Stomach smooth muscle (tissue), 2 donors: ENCODE measurements around the gene CTNNA3.

Experiments used
- H3K27ac ChIP-seq: one replicate; pipeline ENCODE4 v1.7.0; 2013; ENCODE audit warnings: mild to moderate bottlenecking, low read length, inconsistent platforms
- H3K27me3 ChIP-seq, 2 donors: one replicate each; pipeline ENCODE4 v1.7.0; 2013; ENCODE audit warnings: low read length in 2 of 2; ENCODE audit not compliant: insufficient read depth in 2 of 2, control insufficient read depth in 1 of 2
- H3K36me3 ChIP-seq, 2 donors: one replicate each; pipeline ENCODE4 v1.7.0; 2013; ENCODE audit warnings: low read length in 2 of 2; ENCODE audit not compliant: control insufficient read depth in 2 of 2, insufficient read depth in 2 of 2
- H3K4me1 ChIP-seq: one replicate; pipeline ENCODE4 v1.7.0; 2013; ENCODE audit warnings: low read length; ENCODE audit not compliant: control insufficient read depth, insufficient read depth
- H3K4me3 ChIP-seq, 2 donors: one replicate each; pipeline ENCODE4 v1.7.0; 2013; ENCODE audit warnings: low read length in 2 of 2
- H3K9ac ChIP-seq, 2 donors: one replicate each; pipeline ENCODE4 v1.7.0; 2013; ENCODE audit warnings: low read length in 2 of 2, mild to moderate bottlenecking in 1 of 2
- H3K9me3 ChIP-seq, 2 donors: one replicate each; pipeline ENCODE4 v1.7.0; 2013; ENCODE audit warnings: low read length in 2 of 2; ENCODE audit not compliant: control insufficient read depth in 2 of 2
- donor health status: healthy.
- donor health status: Pancreatic carcinoma.

CTNNA3 gene

DNA sequence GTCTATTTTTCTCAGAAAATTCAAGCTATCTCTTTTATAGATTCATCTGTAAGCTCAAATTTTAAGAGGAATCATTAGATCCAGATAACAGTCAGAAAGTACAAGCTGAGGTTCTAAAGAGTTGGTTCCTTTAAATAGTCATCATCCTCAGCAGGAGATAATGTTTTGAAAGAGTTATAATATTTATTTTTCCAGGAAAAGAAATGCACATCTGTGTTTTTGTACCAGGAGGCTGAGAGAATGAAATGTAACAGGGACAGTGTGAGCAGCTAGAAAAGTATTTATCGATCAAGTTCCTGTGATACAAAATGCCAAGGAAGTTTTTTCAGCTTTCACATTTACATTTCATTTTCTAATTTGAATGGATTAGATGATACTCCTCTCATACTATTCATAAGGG is 890.4 kb downstream of the CTNNA3 start:
- Histone ChIP-seq H3K9me3 (no peaks in the 10 kb centered on the region), H3K9ac (no peak overlapping the region), H3K36me3 (no peaks in the 10 kb centered on the region), H3K27ac (no peak overlapping the region), H3K4me1 (no peaks in the 10 kb centered on the region), H3K4me3 (no peak overlapping the region), H3K27me3 (no peaks in the 10 kb centered on the region)

- no peaks in the 10 kb centered on the region for H3K4me1 ChIP-seq
- no peaks in the 10 kb centered on the region for H3K36me3 ChIP-seq
- H3K9ac ChIP-seq: no peak overlapping the region
- no peak overlapping the region for H3K27ac ChIP-seq
- H3K9me3 ChIP-seq: no peaks in the 10 kb centered on the region
- H3K27me3 ChIP-seq: no peaks in the 10 kb centered on the region
- no peak overlapping the region for H3K4me3 ChIP-seq
These were observed 891.0 kb downstream of the CTNNA3 start for GRCh38 chr10:66804962-66805361.

- Histone ChIP-seq H3K9me3 (no peaks in the 10 kb centered on the region), H3K36me3 (no peaks in the 10 kb centered on the region), H3K27me3 (no peaks in the 10 kb centered on the region), H3K27ac (no peak overlapping the region), H3K4me3 (no peak overlapping the region), H3K4me1 (no peaks in the 10 kb centered on the region), H3K9ac (no peak overlapping the region)
These were observed 892.8 kb downstream of the CTNNA3 start for GRCh38 chr10:66803174-66803573.

DNA sequence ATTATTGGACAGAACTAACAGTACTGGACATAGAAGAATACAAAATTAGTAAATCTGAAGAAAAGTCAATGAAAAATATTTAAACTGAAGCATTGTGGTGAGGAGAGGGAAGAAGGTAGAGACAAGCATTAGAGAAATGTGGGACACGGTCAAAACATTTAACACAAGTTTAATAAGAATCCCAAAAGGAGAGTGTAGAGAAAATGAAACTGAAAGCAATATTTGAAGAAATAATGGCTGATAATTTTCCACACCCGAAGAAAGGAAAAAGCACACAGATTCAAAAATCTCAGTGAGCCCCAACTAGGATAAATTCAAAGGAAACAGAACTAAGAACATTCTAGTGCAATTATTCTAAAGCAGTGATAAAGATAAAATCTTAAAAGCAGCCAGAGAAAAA is 896.5 kb downstream of the CTNNA3 start:
- no peak overlapping the region for H3K27ac ChIP-seq
- H3K4me3 ChIP-seq: peak overlapping the region; percentile 21 to 44
- no peaks in the 10 kb centered on the region for H3K27me3 ChIP-seq
- H3K9ac ChIP-seq: peak overlapping the region in 1 of 2 donors; percentile 33
- no peaks in the 10 kb centered on the region for H3K9me3 ChIP-seq
- H3K4me1 ChIP-seq: no peaks in the 10 kb centered on the region
- H3K36me3 ChIP-seq: no peaks in the 10 kb centered on the region

DNA sequence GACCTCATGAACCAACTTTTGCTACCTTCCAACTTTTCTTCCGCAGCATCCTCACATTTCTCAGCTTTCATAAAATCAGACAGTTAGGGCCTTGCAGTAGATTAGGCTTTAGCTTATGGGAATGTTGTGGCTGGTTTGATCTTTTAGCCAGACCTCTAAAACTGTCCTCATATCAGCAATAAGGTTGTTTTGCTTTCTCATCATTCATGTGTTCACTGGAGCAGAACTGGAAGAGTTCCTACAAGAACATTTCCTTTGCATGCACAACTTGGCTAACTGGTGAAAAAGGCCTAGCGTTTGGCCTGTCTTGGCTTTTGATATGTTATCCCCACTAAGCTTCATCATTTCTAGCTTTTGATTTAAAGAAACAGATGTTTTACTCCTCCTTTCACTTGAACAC is 900.1 kb downstream of the CTNNA3 start:
- H3K4me1 ChIP-seq: no peaks in the 10 kb centered on the region
- no peak overlapping the region for H3K4me3 ChIP-seq
- H3K27ac ChIP-seq: no peak overlapping the region

GRCh38 chr10:66792441-66792840 is 903.6 kb downstream of the CTNNA3 start:
- Histone ChIP-seq H3K27me3 (no peaks in the 10 kb centered on the region), H3K9me3 (no peaks in the 10 kb centered on the region), H3K27ac (no peak overlapping the region), H3K9ac (no peak overlapping the region), H3K4me3 (no peak overlapping the region), H3K4me1 (no peaks in the 10 kb centered on the region), H3K36me3 (no peaks in the 10 kb centered on the region)

More for the DNA sequence above, 900.1 kb downstream of the CTNNA3 start:
- Histone ChIP-seq H3K36me3 (no peaks in the 10 kb centered on the region), H3K9ac (no peak overlapping the region), H3K27me3 (no peaks in the 10 kb centered on the region), H3K9me3 (no peaks in the 10 kb centered on the region)

- H3K27ac ChIP-seq: no peak overlapping the region
- H3K4me3 ChIP-seq: no peak overlapping the region
- no peak overlapping the region for H3K9ac ChIP-seq
- H3K9me3 ChIP-seq: no peaks in the 10 kb centered on the region
- no peaks in the 10 kb centered on the region for H3K27me3 ChIP-seq
- H3K36me3 ChIP-seq: no peaks in the 10 kb centered on the region
- H3K4me1 ChIP-seq: no peaks in the 10 kb centered on the region
These were observed 907.6 kb downstream of the CTNNA3 start for GRCh38 chr10:66788178-66788987.

- H3K27me3 ChIP-seq: no peaks in the 10 kb centered on the region
These were observed 909.3 kb downstream of the CTNNA3 start for GRCh38 chr10:66786709-66787108.

GRCh38 chr10:66784770-66785169 is 911.2 kb downstream of the CTNNA3 start:
- no peak overlapping the region for H3K27ac ChIP-seq
- no peak overlapping the region for H3K4me3 ChIP-seq
- no peak overlapping the region for H3K9ac ChIP-seq
- no peaks in the 10 kb centered on the region for H3K36me3 ChIP-seq
- no peaks in the 10 kb centered on the region for H3K4me1 ChIP-seq
- H3K9me3 ChIP-seq: no peaks in the 10 kb centered on the region
- H3K27me3 ChIP-seq: no peaks in the 10 kb centered on the region

More at GRCh38 chr10:66786709-66787108, 909.3 kb downstream of the CTNNA3 start:
- no peak overlapping the region for H3K27ac ChIP-seq
- no peak overlapping the region for H3K4me3 ChIP-seq
- no peaks in the 10 kb centered on the region for H3K9me3 ChIP-seq
- no peaks in the 10 kb centered on the region for H3K4me1 ChIP-seq
- no peak overlapping the region for H3K9ac ChIP-seq
- no peaks in the 10 kb centered on the region for H3K36me3 ChIP-seq

DNA sequence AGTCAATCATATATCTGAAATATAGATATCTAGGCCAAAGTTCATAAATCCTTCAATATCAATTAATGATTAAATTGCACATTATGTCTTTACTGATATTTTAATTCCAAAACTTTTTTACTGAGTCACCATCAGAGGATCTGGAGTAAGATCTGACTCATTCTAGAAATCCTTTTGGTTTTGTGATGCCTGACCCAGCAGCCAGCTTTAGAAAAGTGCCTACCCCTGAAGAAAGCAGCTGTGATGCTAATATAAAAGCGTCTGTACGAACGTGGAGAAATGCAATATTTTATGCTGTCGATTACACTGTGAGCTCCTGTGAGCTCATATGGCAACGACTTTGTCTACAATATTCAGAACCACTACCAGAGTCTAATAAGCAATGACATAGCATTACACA is 912.7 kb downstream of the CTNNA3 start:
- Histone ChIP-seq H3K27ac (no peak overlapping the region), H3K27me3 (no peaks in the 10 kb centered on the region), H3K4me1 (no peaks in the 10 kb centered on the region), H3K9ac (no peak overlapping the region), H3K36me3 (no peaks in the 10 kb centered on the region), H3K9me3 (no peaks in the 10 kb centered on the region), H3K4me3 (no peak overlapping the region)

- no peaks in the 10 kb centered on the region for H3K4me1 ChIP-seq
These were observed 913.2 kb downstream of the CTNNA3 start for GRCh38 chr10:66782776-66783175.

More at GRCh38 chr10:66782776-66783175, 913.2 kb downstream of the CTNNA3 start:
- H3K9me3 ChIP-seq: no peaks in the 10 kb centered on the region
- H3K9ac ChIP-seq: no peak overlapping the region
- no peaks in the 10 kb centered on the region for H3K36me3 ChIP-seq
- H3K27me3 ChIP-seq: no peaks in the 10 kb centered on the region
- no peak overlapping the region for H3K27ac ChIP-seq
- no peak overlapping the region for H3K4me3 ChIP-seq
